Activated naive CD4-positive, alpha-beta T cell treated with anti-CD3 and anti-CD28 coated beads, Interleukin-2, amount 10 ng/mL, durations not matched to agents 7 days and 5 days (primary cell): ENCODE data around the gene FSTL4.
"Not testable (repeated sequence)": the region's sequence is repeated elsewhere in the genome, so short reads cannot be mapped to it uniquely, and the experiment has no call there.

ENCODE experiments used
- CTCF ChIA-PET: fragments of 350-600 bp; sonication (Branson Sonifier 250); formaldehyde crosslinking; loops from one replicate; lab custom pipeline; 2021; ENCODE audit warnings: antibody characterized with exemption; lab: Charles Lee
- DNase-seq: peaks from one replicate; pipeline ENCODE4 v3.0.0-alpha.2; 2020
- H3K27ac Mint-ChIP-seq: one replicate; pipeline ENCODE4 v1.8.0; 2021; ENCODE audit warnings: mild to moderate bottlenecking, moderate library complexity, mixed read lengths
- H3K27me3 Mint-ChIP-seq: one replicate; pipeline ENCODE4 v1.8.0; 2021; ENCODE audit warnings: mild to moderate bottlenecking, mixed read lengths
- H3K36me3 Mint-ChIP-seq: one replicate; pipeline ENCODE4 v1.8.0; 2021; ENCODE audit warnings: mixed read lengths
- H3K4me1 Mint-ChIP-seq: one replicate; pipeline ENCODE4 v1.8.0; 2021; ENCODE audit warnings: mixed read lengths
- H3K4me3 Mint-ChIP-seq: one replicate; pipeline ENCODE4 v1.8.0; 2021; ENCODE audit warnings: mild to moderate bottlenecking, moderate library complexity, mixed read lengths
- H3K9me3 Mint-ChIP-seq: one replicate; pipeline ENCODE4 v1.8.0; 2021; ENCODE audit warnings: mixed read lengths

Gene FSTL4

GRCh38 chr5:133451926-133452325 lies 160.4 kb downstream of the FSTL4 start:
- Mint-ChIP-seq H3K27me3 (peaks cover 23% of the 10 kb centered on the region), H3K4me3 (no peak overlapping the region), H3K27ac (no peak overlapping the region), H3K4me1 (no peaks in the 10 kb centered on the region), H3K9me3 (no peaks in the 10 kb centered on the region), H3K36me3 (no peaks in the 10 kb centered on the region)
- no peak for DNase-seq
- CTCF ChIA-PET, result no interaction called here

DNA sequence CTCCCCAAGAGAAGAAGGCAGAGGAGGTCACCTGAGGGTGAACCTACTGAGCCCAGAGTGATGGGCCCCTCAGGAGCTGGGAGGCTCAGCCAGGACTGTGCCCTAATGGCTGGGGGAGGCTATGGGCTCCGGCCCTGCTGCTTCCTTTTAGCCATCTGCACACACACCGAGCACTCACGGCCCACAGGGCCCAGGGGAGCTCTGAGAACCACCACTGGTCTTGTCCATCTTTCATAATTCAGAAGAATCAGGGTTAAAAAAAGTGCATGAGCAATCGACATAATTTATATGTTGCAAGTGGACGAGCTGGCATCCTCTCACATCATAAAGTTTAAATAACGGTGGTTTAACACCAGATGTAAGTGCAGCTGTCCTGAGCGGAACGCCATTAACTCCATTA lies 162.1 kb downstream of the FSTL4 start:
- CTCF ChIA-PET, result interaction anchor here (1.0 to 1.3 kb wide), 2 partner anchors 10 to 11 kb away, joined by 3 to 4 read pairs; no protein-coding TSS in a partner anchor

DNA sequence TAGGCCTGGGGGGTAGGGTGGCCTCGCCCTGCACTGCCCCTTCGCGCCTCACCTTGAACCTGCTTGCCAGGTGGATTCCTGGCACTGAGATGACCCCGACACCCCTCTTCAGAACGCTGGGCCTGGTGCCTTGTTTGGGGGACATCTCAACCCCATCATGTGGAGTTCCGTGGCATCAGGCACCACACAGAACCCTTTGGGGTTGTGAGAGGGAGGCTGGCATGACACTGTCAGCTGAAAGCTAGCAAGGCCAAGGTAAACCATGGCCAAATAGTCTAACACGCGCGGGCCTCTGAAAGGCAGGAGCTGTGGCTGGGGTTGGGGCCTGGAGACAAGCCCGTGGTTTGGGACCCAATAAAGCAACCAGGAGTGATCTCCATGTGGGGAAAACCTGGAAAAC lies 163.2 kb downstream of the FSTL4 start:
- no peak overlapping the region for H3K4me3 Mint-ChIP-seq
- peaks cover 20% of the 10 kb centered on the region for H3K27me3 Mint-ChIP-seq
- CTCF ChIA-PET, result no interaction called here
- no peaks in the 10 kb centered on the region for H3K36me3 Mint-ChIP-seq
- no peaks in the 10 kb centered on the region for H3K4me1 Mint-ChIP-seq
- no peak overlapping the region for H3K27ac Mint-ChIP-seq
- H3K9me3 Mint-ChIP-seq, result no peaks in the 10 kb centered on the region
- DNase-seq, result no peak

More for the DNA sequence above, 162.1 kb downstream of the FSTL4 start:
- peaks cover 28% of the 10 kb centered on the region for H3K27me3 Mint-ChIP-seq
- no peaks in the 10 kb centered on the region for H3K9me3 Mint-ChIP-seq
- no peak overlapping the region for H3K27ac Mint-ChIP-seq
- DNase-seq, result no peak
- no peaks in the 10 kb centered on the region for H3K36me3 Mint-ChIP-seq
- H3K4me1 Mint-ChIP-seq, result no peaks in the 10 kb centered on the region
- no peak overlapping the region for H3K4me3 Mint-ChIP-seq

DNA sequence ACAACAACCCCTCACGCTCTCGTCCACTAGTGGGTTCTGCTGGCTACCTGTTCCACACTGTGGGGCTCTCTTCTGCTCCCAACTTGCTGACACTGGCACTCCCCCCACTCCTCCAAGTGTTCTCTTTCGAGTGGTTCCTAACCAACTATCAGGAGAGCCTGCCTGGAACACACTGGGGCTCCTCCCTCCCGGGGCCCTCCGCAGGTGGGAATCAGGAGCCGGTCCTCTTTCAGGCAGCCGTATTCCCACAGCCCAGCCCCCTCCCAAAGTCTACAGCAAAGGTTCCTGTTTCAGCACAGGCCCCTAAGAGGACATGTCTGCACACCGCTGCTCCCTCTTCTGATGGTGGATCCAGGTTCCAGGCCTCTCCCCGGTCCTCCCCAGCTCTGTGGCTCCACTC lies 165.9 kb downstream of the FSTL4 start:
- Mint-ChIP-seq H3K9me3 (no peaks in the 10 kb centered on the region), H3K4me1 (no peaks in the 10 kb centered on the region), H3K27me3 (peaks cover 12% of the 10 kb centered on the region), H3K27ac (no peak overlapping the region), H3K36me3 (no peaks in the 10 kb centered on the region), H3K4me3 (no peak overlapping the region)
- CTCF ChIA-PET, result interaction anchor here (1.7 to 1.8 kb wide), 2 partner anchors 14 to 433 kb away, joined by 5 read pairs; no protein-coding TSS in a partner anchor
- no peak for DNase-seq

DNA sequence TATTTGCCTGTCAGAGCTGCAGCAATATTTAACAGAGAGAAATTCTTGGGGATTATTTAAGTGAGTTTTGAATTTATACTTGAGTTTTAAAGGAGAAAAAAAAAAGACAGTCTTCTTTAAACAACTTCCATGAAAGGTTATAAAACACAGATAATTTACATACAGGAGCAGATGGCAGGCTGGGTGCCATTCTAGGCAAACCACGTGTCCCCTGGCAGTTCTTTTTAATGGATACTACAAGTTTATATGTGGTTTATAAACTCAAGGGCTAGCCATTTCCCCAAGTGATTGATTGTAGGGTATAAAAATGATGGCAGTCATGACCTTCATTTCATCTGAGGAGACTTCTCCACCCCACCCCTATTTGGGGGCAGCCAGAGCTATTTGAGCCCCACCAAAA lies 166.6 kb downstream of the FSTL4 start:
- Mint-ChIP-seq H3K9me3 (no peaks in the 10 kb centered on the region), H3K4me3 (no peak overlapping the region), H3K27ac (no peak overlapping the region), H3K4me1 (no peaks in the 10 kb centered on the region), H3K36me3 (no peaks in the 10 kb centered on the region), H3K27me3 (peaks cover 5% of the 10 kb centered on the region)
- DNase-seq, result no peak
- CTCF ChIA-PET, result interaction anchor here (1.4 to 1.8 kb wide), 3 partner anchors 14 to 434 kb away, joined by 4 to 5 read pairs (median 5); no protein-coding TSS in a partner anchor

DNA sequence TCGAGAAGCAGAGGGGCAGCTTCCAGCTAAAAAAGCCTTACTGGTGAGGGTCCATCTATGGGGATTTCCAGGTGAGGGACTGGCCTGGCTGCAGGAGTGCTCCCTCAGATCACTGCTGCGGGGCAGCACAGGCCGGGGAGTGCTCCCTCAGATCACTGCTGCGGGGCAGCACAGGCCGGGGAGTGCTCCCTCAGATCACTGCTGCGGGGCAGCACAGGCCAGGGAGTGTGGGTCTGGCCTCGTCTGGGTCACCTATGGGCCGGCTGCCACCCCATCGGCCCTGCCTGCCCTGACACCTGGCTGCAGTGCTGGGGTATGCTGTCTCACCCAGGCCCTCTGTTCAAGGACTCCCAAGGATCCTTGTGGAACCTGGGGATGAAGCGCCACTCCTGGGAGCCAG lies 167.1 kb downstream of the FSTL4 start:
- H3K9me3 Mint-ChIP-seq, H3K4me1 Mint-ChIP-seq, H3K36me3 Mint-ChIP-seq, DNase-seq, H3K4me3 Mint-ChIP-seq, H3K27me3 Mint-ChIP-seq, H3K27ac Mint-ChIP-seq: not testable (repeated sequence)
- CTCF ChIA-PET, result interaction anchor here (1.4 to 1.8 kb wide), 3 partner anchors 15 to 434 kb away, joined by 4 to 5 read pairs (median 5); no protein-coding TSS in a partner anchor

- H3K27ac Mint-ChIP-seq, result no peak overlapping the region
- no peak for DNase-seq
- no peaks in the 10 kb centered on the region for H3K4me1 Mint-ChIP-seq
- H3K9me3 Mint-ChIP-seq, result no peaks in the 10 kb centered on the region
- no peak overlapping the region for H3K4me3 Mint-ChIP-seq
- no peaks in the 10 kb centered on the region for H3K36me3 Mint-ChIP-seq
- CTCF ChIA-PET, result interaction anchor here (1.4 to 1.8 kb wide), 3 partner anchors 15 to 435 kb away, joined by 4 to 5 read pairs (median 5); no protein-coding TSS in a partner anchor
- H3K27me3 Mint-ChIP-seq, result peaks cover 5% of the 10 kb centered on the region
These were observed 167.6 kb downstream of the FSTL4 start for GRCh38 chr5:133444711-133445110.

GRCh38 chr5:133441166-133441815 lies 171.1 kb downstream of the FSTL4 start:
- no peak for DNase-seq
- Mint-ChIP-seq H3K9me3 (no peaks in the 10 kb centered on the region), H3K36me3 (no peaks in the 10 kb centered on the region), H3K4me1 (no peaks in the 10 kb centered on the region), H3K27ac (no peak overlapping the region), H3K4me3 (no peak overlapping the region), H3K27me3 (peaks cover 7% of the 10 kb centered on the region)
- CTCF ChIA-PET, result interaction anchor here (1.3 kb wide), 1 partner anchor 18 kb away, joined by 4 read pairs; no protein-coding TSS in a partner anchor

GRCh38 chr5:133440467-133441115 lies 171.8 kb downstream of the FSTL4 start:
- H3K4me3 Mint-ChIP-seq, result no peak overlapping the region
- no peaks in the 10 kb centered on the region for H3K4me1 Mint-ChIP-seq
- H3K27ac Mint-ChIP-seq, result no peak overlapping the region
- H3K36me3 Mint-ChIP-seq, result no peaks in the 10 kb centered on the region
- DNase-seq, result no peak
- CTCF ChIA-PET, result interaction anchor here (1.3 kb wide), 1 partner anchor 15 kb away, joined by 5 read pairs; no protein-coding TSS in a partner anchor
- H3K9me3 Mint-ChIP-seq, result no peaks in the 10 kb centered on the region
- H3K27me3 Mint-ChIP-seq, result peaks cover 7% of the 10 kb centered on the region

- H3K27ac Mint-ChIP-seq, result no peak overlapping the region
- DNase-seq, result no peak
- CTCF ChIA-PET, result interaction anchor here (1.2 to 1.3 kb wide), 2 partner anchors 14 to 16 kb away, joined by 5 read pairs; no protein-coding TSS in a partner anchor
These were observed 172.5 kb downstream of the FSTL4 start for GRCh38 chr5:133439859-133440258.

DNA sequence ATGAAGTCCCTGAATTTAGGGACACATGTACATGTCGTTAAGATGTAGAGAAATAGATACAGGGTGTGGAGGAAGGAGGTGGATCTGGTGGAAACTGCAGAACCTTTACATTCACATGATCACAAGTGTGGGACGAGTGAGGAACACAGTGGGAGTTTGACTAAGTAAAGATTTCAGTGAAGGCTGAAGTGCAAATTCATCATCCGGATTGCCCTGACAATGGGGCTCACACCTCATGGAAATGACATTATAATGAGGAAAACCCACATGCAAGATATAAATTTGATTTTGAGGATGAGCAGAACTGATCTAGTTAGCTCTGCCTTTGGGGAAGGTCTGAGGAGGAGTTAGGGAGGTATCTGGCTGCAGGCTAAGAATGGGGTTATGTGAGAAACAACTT lies 173.9 kb downstream of the FSTL4 start:
- no peak for DNase-seq

More at GRCh38 chr5:133439859-133440258, 172.5 kb downstream of the FSTL4 start:
- Mint-ChIP-seq H3K4me3 (no peak overlapping the region), H3K9me3 (no peaks in the 10 kb centered on the region), H3K4me1 (no peaks in the 10 kb centered on the region), H3K27me3 (peaks cover 7% of the 10 kb centered on the region), H3K36me3 (no peaks in the 10 kb centered on the region)

GRCh38 chr5:133434336-133434735 lies 178.0 kb downstream of the FSTL4 start:
- CTCF ChIA-PET, result interaction anchor here (3.1 kb wide), 1 partner anchor 10 kb away, joined by 21 read pairs; no protein-coding TSS in a partner anchor
- Mint-ChIP-seq H3K4me1 (no peaks in the 10 kb centered on the region), H3K9me3 (no peaks in the 10 kb centered on the region), H3K27ac (no peak overlapping the region), H3K27me3 (peaks cover 22% of the 10 kb centered on the region), H3K4me3 (no peak overlapping the region), H3K36me3 (no peaks in the 10 kb centered on the region)
- no peak for DNase-seq

More for the DNA sequence above, 173.9 kb downstream of the FSTL4 start:
- Mint-ChIP-seq H3K9me3 (no peaks in the 10 kb centered on the region), H3K4me3 (no peak overlapping the region), H3K36me3 (no peaks in the 10 kb centered on the region), H3K4me1 (no peaks in the 10 kb centered on the region), H3K27me3 (peaks cover 11% of the 10 kb centered on the region), H3K27ac (no peak overlapping the region)
- CTCF ChIA-PET, result no interaction called here

DNA sequence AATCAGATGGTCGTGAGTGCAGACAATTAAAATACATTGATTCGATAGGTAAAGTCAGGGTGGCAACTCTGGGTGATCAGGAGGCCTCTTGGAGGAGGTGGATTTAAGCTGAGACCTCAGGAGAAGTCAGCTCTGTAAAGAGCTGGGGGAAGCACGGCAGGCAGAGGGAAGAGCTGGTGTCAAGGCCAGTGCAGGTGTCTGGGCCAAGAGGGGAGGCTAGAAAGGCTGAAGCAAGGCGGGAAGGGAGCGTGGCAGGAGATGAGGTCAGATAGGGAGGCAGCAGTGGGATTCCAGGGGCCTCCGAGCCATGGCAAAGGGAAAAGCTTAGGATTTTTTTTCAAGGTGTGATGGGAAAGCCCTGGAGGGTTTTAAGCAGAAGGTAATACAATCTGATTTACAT lies 178.7 kb downstream of the FSTL4 start:
- DNase-seq, result no peak
- no peaks in the 10 kb centered on the region for H3K36me3 Mint-ChIP-seq
- no peaks in the 10 kb centered on the region for H3K4me1 Mint-ChIP-seq
- H3K27ac Mint-ChIP-seq, result no peak overlapping the region
- H3K9me3 Mint-ChIP-seq, result no peaks in the 10 kb centered on the region
- H3K27me3 Mint-ChIP-seq, result peaks cover 18% of the 10 kb centered on the region
- H3K4me3 Mint-ChIP-seq, result no peak overlapping the region
- CTCF ChIA-PET, result interaction anchor here (3.1 kb wide), 1 partner anchor 9 kb away, joined by 21 read pairs; no protein-coding TSS in a partner anchor

- peaks cover 15% of the 10 kb centered on the region for H3K27me3 Mint-ChIP-seq
- H3K36me3 Mint-ChIP-seq, result no peaks in the 10 kb centered on the region
- CTCF ChIA-PET, result interaction anchor here (3.1 kb wide), 1 partner anchor 9 kb away, joined by 21 read pairs; no protein-coding TSS in a partner anchor
- no peaks in the 10 kb centered on the region for H3K4me1 Mint-ChIP-seq
- H3K4me3 Mint-ChIP-seq, result no peak overlapping the region
- no peak for DNase-seq
- H3K9me3 Mint-ChIP-seq, result no peaks in the 10 kb centered on the region
- no peak overlapping the region for H3K27ac Mint-ChIP-seq
These were observed 179.3 kb downstream of the FSTL4 start for GRCh38 chr5:133432956-133433532.
